ENCODE results near the gene MAP4K4.
"Not testable (repeated sequence)": the region's sequence is repeated elsewhere in the genome, so short reads cannot be mapped to it uniquely, and the experiment has no call there.

The MAP4K4 gene

DNA sequence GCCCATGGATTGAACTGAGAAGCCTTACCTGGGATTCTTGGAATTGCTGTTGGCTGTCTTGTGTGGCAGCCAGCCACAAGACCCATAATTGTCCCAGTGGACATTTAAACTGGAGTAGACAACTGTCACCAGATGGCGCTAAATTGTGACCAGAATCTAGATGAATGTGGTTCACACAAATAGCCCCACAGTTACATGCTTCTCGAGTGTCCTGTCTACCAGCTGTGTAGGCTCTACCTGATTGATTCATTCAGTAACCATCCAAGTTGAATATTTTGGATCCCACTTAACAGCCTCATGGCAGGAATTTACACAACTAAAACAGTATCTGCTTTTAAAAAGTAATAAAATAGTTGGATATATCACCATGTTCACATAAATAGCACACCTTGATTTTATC lies 73.2 kb downstream of the MAP4K4 start:
- Mint-ChIP-seq H3K27me3 (no peaks in the 10 kb centered on the region), H3K4me3 (no peak overlapping the region), H3K36me3 (ENCODE audit: insufficient read depth) (peaks cover 5% of the 10 kb centered on the region), H3K4me1 (peaks cover 90% of the 10 kb centered on the region), H3K27ac (ENCODE audit: low read depth) (no peak overlapping the region), H3K9me3 (no peaks in the 10 kb centered on the region)
- no peak for DNase-seq (ENCODE audit: low spot score in 2 of 2)
- no peak for ATAC-seq (replicated peaks; ENCODE audit: extremely low read depth, poor library complexity, severe bottlenecking)

DNA sequence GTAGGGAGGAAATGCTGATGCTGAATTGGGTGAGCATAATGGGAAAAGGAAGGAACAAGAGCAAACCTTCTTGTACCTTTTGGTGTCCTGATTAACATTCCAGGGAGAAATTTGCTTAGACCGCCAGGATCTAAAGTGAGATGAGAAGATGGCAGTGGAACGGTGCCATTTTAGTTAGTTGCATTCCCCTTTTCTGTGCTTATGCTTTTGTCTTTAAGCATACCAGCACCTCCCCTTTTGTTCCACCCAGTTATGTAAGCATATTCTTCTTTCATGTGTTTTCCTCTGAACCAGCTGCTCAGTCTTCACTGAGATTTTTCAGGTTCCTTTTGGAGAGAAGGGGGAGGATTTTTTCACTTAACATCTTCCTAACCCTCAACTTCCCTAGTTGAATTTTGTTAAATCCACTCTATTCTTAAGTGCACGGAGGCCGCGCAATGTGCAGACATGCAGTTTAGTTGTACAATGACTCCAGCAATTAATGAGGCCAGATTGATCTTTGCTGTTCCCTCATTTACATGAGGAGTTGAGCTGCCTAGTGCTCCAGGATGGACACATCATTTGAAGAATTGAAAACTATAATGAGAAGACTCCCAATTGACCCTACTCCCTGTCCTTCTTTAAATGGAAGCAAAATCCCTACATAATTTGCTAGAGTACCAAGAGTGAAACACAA lies 73.9 kb downstream of the MAP4K4 start:
- peaks cover 5% of the 10 kb centered on the region for H3K36me3 Mint-ChIP-seq (ENCODE audit: insufficient read depth)
- ATAC-seq (replicated peaks; ENCODE audit: extremely low read depth, poor library complexity, severe bottlenecking) (no peak), DNase-seq (ENCODE audit: low spot score in 2 of 2) (no peak)
- no peaks in the 10 kb centered on the region for H3K27me3 Mint-ChIP-seq
- no peak overlapping the region for H3K27ac Mint-ChIP-seq (ENCODE audit: low read depth)
- H3K9me3 Mint-ChIP-seq, result no peaks in the 10 kb centered on the region
- H3K4me1 Mint-ChIP-seq, result peaks cover 88% of the 10 kb centered on the region
- H3K4me3 Mint-ChIP-seq, result no peak overlapping the region

DNA sequence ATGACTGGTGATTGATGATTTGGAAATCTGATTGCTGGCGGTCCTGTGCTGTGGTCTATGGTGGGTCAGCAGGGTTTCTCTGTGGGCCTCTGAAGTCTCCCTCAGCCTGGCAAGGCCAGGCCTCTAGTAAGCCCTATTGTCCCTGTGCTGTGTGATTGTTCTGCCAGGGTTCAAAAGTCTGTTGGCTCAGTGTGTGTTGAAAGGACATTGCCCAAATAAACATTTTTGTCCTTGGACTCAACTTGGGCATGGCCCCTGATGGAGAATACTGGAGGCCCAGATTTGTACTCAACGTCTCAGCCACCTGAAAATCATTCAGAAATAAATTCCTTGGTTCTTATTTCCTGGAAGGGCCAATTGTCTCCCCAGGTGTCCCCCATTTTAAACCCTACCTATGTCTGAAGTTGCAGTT lies 74.4 kb downstream of the MAP4K4 start:
- Mint-ChIP-seq H3K27ac (ENCODE audit: low read depth) (no peak overlapping the region), H3K27me3 (no peaks in the 10 kb centered on the region), H3K9me3 (no peaks in the 10 kb centered on the region), H3K4me1 (peaks cover 83% of the 10 kb centered on the region), H3K4me3 (no peak overlapping the region), H3K36me3 (ENCODE audit: insufficient read depth) (peaks cover 5% of the 10 kb centered on the region)
- ATAC-seq (replicated peaks; ENCODE audit: extremely low read depth, poor library complexity, severe bottlenecking), result no peak
- no peak for DNase-seq (ENCODE audit: low spot score in 2 of 2)

DNA sequence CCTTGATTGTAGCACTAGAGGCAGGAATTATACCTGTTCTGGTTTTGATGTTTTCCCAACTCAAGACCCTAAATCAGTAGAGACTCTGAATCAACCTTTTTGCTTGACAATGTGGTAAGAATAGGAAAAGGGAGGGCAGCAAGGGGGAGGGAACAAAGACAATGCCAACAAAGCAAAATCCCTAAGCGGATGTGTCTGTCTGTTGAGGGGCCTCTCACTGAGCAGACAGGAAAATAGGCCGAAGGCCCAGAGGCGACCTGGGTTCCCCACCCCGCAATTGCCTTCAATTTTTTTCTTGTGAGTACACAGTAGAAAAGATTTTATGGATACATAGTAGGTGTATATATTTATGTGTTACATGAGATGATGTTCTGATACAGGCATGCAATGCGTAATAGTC lies 75.6 kb downstream of the MAP4K4 start:
- no peaks in the 10 kb centered on the region for H3K9me3 Mint-ChIP-seq
- ATAC-seq (replicated peaks; ENCODE audit: extremely low read depth, poor library complexity, severe bottlenecking) (no peak), DNase-seq (ENCODE audit: low spot score in 2 of 2) (no peak)
- no peaks in the 10 kb centered on the region for H3K27me3 Mint-ChIP-seq
- H3K4me1 Mint-ChIP-seq, result peaks cover 86% of the 10 kb centered on the region
- H3K4me3 Mint-ChIP-seq, result no peak overlapping the region
- no peak overlapping the region for H3K27ac Mint-ChIP-seq (ENCODE audit: low read depth)
- peaks cover 5% of the 10 kb centered on the region for H3K36me3 Mint-ChIP-seq (ENCODE audit: insufficient read depth)

DNA sequence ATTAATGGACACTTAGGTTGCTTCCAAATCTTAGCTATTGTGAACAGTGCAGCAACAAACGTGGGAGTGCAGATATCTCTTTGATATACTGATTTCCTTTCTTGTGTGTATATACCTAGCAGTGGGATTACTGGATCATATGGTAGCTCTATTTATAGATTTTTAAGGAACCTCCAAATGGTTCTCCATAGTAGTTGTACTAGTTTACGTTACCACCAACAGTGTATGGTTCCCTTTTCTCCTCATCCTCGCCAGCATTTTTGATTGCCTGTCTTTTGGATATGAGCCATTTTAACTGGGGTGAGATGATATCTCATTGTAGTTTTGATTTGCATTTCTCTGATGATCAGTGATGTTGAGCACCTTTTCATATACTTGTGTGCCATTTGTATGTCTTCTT lies 76.5 kb downstream of the MAP4K4 start:
- H3K9me3 Mint-ChIP-seq; H3K36me3 Mint-ChIP-seq (ENCODE audit: insufficient read depth); ATAC-seq (replicated peaks; ENCODE audit: extremely low read depth, poor library complexity, severe bottlenecking); H3K27ac Mint-ChIP-seq (ENCODE audit: low read depth); DNase-seq (ENCODE audit: low spot score in 2 of 2); H3K27me3 Mint-ChIP-seq: not testable (repeated sequence)
- Mint-ChIP-seq H3K4me1 (peaks cover 85% of the 10 kb centered on the region), H3K4me3 (peak overlapping the region; percentile 25)

DNA sequence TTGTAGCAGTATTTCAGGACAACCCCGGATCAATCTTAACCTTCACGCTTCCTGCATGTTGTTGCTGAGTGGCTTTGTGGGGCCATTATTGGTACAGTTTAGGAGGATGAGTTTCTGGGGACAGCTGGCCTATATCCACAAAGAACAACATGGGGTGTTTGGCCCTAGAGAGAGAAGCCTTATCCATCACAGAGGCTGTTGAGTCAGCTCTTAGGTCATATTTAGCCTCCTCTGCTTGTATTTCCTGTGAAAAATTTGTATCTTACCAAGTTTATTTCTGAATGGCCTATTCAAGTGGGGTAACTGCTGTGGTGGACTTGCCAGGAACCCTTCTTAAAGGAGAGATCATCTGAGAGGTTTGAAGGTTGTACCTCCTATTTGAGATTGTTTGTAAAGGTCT lies 77.6 kb downstream of the MAP4K4 start:
- H3K9me3 Mint-ChIP-seq, result no peaks in the 10 kb centered on the region
- no peak for DNase-seq (ENCODE audit: low spot score in 2 of 2)
- H3K27ac Mint-ChIP-seq (ENCODE audit: low read depth), result no peak overlapping the region
- H3K4me3 Mint-ChIP-seq, result no peak overlapping the region
- no peak for ATAC-seq (replicated peaks; ENCODE audit: extremely low read depth, poor library complexity, severe bottlenecking)
- peaks cover 3% of the 10 kb centered on the region for H3K36me3 Mint-ChIP-seq (ENCODE audit: insufficient read depth)
- no peaks in the 10 kb centered on the region for H3K27me3 Mint-ChIP-seq
- peaks cover 86% of the 10 kb centered on the region for H3K4me1 Mint-ChIP-seq

DNA sequence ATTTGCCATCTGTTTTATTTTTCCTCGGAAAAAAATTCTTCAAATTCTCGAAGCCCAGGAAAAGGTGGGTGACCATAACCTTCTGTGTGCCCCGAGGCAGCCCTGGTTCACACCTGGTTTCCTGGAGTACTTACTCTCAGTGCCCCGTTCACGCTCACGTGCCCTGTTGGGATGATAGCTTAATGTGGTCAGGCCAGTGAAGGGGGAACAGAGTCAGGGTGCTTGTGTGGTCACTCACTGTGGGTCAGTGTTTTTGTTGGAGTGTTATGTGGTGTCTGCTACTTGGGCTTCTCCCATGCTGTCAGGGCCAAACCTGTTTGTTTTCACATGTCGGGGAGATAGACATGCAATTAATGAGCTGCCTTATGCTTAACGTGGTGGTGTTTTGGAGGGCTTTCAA lies 78.1 kb downstream of the MAP4K4 start:
- no peaks in the 10 kb centered on the region for H3K27me3 Mint-ChIP-seq
- ATAC-seq (replicated peaks; ENCODE audit: extremely low read depth, poor library complexity, severe bottlenecking), result no peak
- peaks cover 89% of the 10 kb centered on the region for H3K4me1 Mint-ChIP-seq
- H3K9me3 Mint-ChIP-seq, result no peaks in the 10 kb centered on the region
- no peak for DNase-seq (ENCODE audit: low spot score in 2 of 2)
- H3K36me3 Mint-ChIP-seq (ENCODE audit: insufficient read depth), result peaks cover 1% of the 10 kb centered on the region
- no peak overlapping the region for H3K4me3 Mint-ChIP-seq
- no peak overlapping the region for H3K27ac Mint-ChIP-seq (ENCODE audit: low read depth)

DNA sequence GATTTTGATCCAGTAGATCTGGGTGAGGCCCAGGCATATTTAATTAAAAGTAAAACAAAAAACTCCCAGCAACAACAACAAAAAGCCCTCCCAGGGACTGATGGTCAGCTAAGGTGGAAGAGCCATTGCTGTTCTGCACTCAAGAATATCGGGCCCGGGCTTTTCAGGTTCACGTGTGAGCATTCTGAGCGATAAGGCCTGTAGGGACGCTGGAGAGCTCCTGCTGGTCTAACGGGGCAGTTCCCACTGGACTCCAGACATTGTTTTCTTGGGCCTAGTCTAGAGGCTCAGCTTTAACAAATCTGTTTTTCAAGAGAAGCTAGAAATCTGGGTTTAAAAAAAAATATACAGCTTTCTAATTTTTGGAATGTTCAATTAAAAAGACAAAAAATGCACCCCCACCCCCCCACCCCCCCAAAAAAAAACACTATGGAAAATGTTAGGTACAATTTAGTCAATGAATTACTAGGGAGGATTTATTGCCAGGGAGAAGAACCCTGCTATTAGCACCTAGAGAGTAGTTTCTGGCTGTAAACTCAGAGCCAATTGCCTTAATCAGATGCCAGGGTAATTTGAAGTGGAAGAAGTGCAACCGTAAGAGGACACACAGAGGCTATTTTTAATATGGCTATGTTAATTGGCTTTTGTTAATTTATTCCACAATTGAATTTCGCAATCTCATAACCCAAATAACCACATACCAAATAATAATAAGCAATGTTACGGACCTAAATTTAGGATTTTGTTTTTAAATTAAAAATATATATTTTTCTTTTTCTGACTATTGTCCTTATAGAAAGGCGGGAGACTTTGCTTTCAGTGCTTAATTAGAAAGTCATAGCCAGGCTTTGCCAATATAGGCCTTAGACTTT lies 78.9 kb downstream of the MAP4K4 start:
- no peaks in the 10 kb centered on the region for H3K9me3 Mint-ChIP-seq
- H3K27me3 Mint-ChIP-seq, result no peaks in the 10 kb centered on the region
- H3K36me3 Mint-ChIP-seq (ENCODE audit: insufficient read depth), result no peaks in the 10 kb centered on the region
- no peak overlapping the region for H3K27ac Mint-ChIP-seq (ENCODE audit: low read depth)
- peaks cover 89% of the 10 kb centered on the region for H3K4me1 Mint-ChIP-seq
- no peak overlapping the region for H3K4me3 Mint-ChIP-seq
- DNase-seq (ENCODE audit: low spot score in 2 of 2), result no peak
- no peak for ATAC-seq (replicated peaks; ENCODE audit: extremely low read depth, poor library complexity, severe bottlenecking)

DNA sequence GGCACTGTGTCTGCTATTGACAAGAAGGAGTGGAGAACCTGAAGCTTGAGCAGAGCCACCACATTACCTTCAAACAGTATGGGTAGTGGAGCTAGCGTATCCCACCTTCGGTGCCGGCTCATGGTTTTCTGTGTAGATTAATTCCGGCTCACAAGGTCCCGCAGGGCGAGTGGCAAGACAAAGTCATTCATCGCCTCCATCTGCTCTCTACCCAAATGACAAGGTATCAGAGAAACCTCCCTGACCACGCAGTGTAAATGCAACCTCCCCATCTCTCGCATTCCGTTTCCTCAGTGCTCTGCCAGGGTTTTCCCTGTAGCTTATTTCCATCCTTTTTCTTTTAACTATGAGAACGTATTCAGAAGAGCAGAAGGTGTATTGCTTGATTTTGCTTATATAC lies 79.8 kb downstream of the MAP4K4 start:
- Mint-ChIP-seq H3K4me1 (peaks cover 89% of the 10 kb centered on the region), H3K36me3 (ENCODE audit: insufficient read depth) (no peaks in the 10 kb centered on the region), H3K27me3 (no peaks in the 10 kb centered on the region), H3K9me3 (no peaks in the 10 kb centered on the region), H3K4me3 (no peak overlapping the region), H3K27ac (ENCODE audit: low read depth) (no peak overlapping the region)
- ATAC-seq (replicated peaks; ENCODE audit: extremely low read depth, poor library complexity, severe bottlenecking) (no peak), DNase-seq (ENCODE audit: low spot score in 2 of 2) (no peak)

DNA sequence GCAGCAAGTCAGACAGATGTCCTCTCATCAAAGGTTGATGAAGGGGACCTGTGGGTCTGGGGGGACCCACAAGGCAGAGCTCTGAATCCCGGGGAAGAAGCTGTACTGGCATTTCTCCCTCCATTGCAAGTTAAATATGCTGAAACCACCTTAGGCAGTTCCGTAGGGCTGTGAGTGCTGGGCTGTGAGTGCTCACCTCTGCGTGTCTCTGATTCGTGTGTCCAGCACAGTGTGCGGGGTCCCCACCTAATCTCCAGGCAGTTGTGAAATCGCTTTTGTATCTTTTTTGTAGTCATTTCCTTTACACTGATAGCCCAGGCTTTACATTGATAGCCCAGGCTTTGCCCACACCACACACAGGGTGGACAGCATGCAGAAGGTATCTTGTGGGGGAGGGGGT lies 80.6 kb downstream of the MAP4K4 start:
- no peaks in the 10 kb centered on the region for H3K27me3 Mint-ChIP-seq
- H3K4me3 Mint-ChIP-seq, result no peak overlapping the region
- DNase-seq (ENCODE audit: low spot score in 2 of 2) (no peak), ATAC-seq (replicated peaks; ENCODE audit: extremely low read depth, poor library complexity, severe bottlenecking) (no peak)
- peaks cover 3% of the 10 kb centered on the region for H3K36me3 Mint-ChIP-seq (ENCODE audit: insufficient read depth)
- no peak overlapping the region for H3K27ac Mint-ChIP-seq (ENCODE audit: low read depth)
- peaks cover 89% of the 10 kb centered on the region for H3K4me1 Mint-ChIP-seq
- H3K9me3 Mint-ChIP-seq, result no peaks in the 10 kb centered on the region

DNA sequence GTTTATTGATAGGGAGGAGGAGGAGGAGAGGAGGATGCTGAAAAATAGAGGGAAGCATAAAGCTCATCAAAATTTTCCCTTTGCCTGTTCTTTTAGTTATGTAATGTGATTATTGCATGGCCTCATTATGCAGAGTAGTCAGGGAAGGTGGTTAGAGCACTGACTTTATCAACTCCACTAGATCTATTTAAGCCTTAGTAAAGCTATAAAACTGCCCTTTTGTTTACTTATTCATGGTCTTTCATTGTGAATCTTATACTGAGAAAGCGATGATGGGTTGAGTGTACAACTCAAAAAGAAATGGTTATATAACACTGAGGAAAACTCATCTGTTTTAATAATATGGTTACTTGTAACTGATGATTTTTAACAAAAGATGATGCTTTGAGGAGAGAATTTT lies 81.7 kb downstream of the MAP4K4 start:
- H3K27me3 Mint-ChIP-seq, result no peaks in the 10 kb centered on the region
- H3K4me3 Mint-ChIP-seq, result no peak overlapping the region
- H3K27ac Mint-ChIP-seq (ENCODE audit: low read depth), result no peak overlapping the region
- H3K36me3 Mint-ChIP-seq (ENCODE audit: insufficient read depth), result peaks cover 3% of the 10 kb centered on the region
- peaks cover 89% of the 10 kb centered on the region for H3K4me1 Mint-ChIP-seq
- no peak for DNase-seq (ENCODE audit: low spot score in 2 of 2)
- H3K9me3 Mint-ChIP-seq, result no peaks in the 10 kb centered on the region
- ATAC-seq (replicated peaks; ENCODE audit: extremely low read depth, poor library complexity, severe bottlenecking), result no peak

DNA sequence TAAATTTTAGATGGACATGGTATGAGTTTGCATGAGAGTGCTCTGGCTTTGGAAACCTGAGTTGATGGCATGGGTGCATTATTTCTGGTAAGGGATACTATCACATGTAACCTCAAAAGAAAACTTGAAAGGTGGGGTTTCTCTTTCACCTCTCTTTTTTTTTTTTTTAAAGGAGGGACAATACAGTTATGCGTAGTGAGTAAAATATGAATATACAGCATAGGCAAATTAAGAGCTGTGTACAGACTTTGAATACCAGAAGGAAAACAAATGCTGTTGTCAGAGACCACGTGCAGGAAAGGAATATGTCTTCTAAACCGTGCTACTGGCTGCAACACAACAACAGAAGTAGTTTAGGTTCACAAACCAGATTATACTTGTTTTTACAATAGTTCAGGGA lies 82.1 kb downstream of the MAP4K4 start:
- Mint-ChIP-seq H3K4me1 (peaks cover 85% of the 10 kb centered on the region), H3K36me3 (ENCODE audit: insufficient read depth) (peaks cover 3% of the 10 kb centered on the region), H3K27me3 (no peaks in the 10 kb centered on the region), H3K9me3 (no peaks in the 10 kb centered on the region), H3K27ac (ENCODE audit: low read depth) (no peak overlapping the region), H3K4me3 (no peak overlapping the region)
- DNase-seq (ENCODE audit: low spot score in 2 of 2) (no peak), ATAC-seq (replicated peaks; ENCODE audit: extremely low read depth, poor library complexity, severe bottlenecking) (no peak)

DNA sequence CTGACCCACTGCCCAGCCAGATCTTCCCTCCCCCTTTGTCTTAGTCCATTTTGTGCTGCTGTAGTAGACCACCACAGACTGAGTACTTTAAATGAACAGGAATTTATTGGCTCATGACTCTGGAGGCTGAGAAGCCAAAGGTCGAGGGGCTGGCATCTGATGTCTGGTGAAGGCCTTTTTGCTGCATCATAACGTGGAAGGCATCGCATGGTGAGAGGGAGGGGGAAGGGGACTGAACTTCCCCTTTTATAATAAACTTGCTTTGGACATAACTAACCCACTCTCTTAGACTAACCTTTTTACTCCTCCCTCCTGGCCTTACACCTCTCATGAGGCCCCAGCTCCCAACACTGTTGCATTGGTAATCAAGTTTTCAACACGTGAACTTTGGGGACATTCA lies 83.8 kb downstream of the MAP4K4 start:
- peak; percentile 24 for ATAC-seq (replicated peaks; ENCODE audit: extremely low read depth, poor library complexity, severe bottlenecking)
- Mint-ChIP-seq H3K4me3 (no peak overlapping the region), H3K27ac (ENCODE audit: low read depth) (no peak overlapping the region), H3K27me3 (no peaks in the 10 kb centered on the region), H3K9me3 (no peaks in the 10 kb centered on the region), H3K4me1 (peaks cover 84% of the 10 kb centered on the region), H3K36me3 (ENCODE audit: insufficient read depth) (peaks cover 3% of the 10 kb centered on the region)
- no peak for DNase-seq (ENCODE audit: low spot score in 2 of 2)
